SK-N-SH treated with all-trans-retinoic acid at 6 μM for 48 hours (cell line): Measurements from ENCODE around the gene FCSK.

Experiments
- ARNTL ChIP-seq: fragments of 450-650 bp; formaldehyde crosslinking; IDR thresholded peaks from 2 replicates; pipeline ENCODE4 v1.5.0; 2020; ENCODE audit warnings: low read depth, mild to moderate bottlenecking, moderate library complexity, borderline replicate concordance
- GLIS3 ChIP-seq: fragments of 250-450 bp; sonication (Bioruptor Pico); IDR thresholded peaks from 2 replicates; pipeline ENCODE4 v1.5.0; 2020; ENCODE audit warnings: mild to moderate bottlenecking, moderate library complexity
- OSR1 ChIP-seq: fragments of 250-450 bp; sonication (Bioruptor Pico); IDR thresholded peaks from 2 replicates; pipeline ENCODE4 v1.8.0; 2022; ENCODE audit warnings: moderate library complexity, mild to moderate bottlenecking, inconsistent platforms
- PATZ1 ChIP-seq: fragments of 250-450 bp; sonication (Bioruptor Pico); IDR thresholded peaks from 2 replicates; pipeline ENCODE4 v1.8.0; 2020; ENCODE audit warnings: mild to moderate bottlenecking, moderate library complexity, borderline replicate concordance
- SNAI2 ChIP-seq: fragments of 250-450 bp; sonication (Bioruptor Pico); IDR thresholded peaks from 2 replicates; pipeline ENCODE4 v1.5.0; 2020; ENCODE audit warnings: mild to moderate bottlenecking, moderate library complexity
- ZC3H10 ChIP-seq: fragments of 250-450 bp; sonication (Bioruptor Pico); IDR thresholded peaks from 2 replicates; pipeline ENCODE4 v1.5.1; 2021; ENCODE audit warnings: mild to moderate bottlenecking, moderate library complexity
- ZFP3 ChIP-seq: fragments of 250-450 bp; sonication (Bioruptor Pico); IDR thresholded peaks from 2 replicates; pipeline ENCODE4 v1.5.0; 2020; ENCODE audit warnings: mild to moderate bottlenecking, moderate library complexity
- ZFP30 ChIP-seq: fragments of 450-650 bp; formaldehyde crosslinking; IDR thresholded peaks from 2 replicates; pipeline ENCODE4 v1.5.0; 2022; ENCODE audit warnings: mild to moderate bottlenecking, moderate library complexity
- ZNF70 ChIP-seq: fragments of 450-650 bp; formaldehyde crosslinking; IDR thresholded peaks from 2 replicates; pipeline ENCODE4 v1.5.0; 2020; ENCODE audit warnings: mild to moderate bottlenecking, moderate library complexity
- ZNF8 ChIP-seq: fragments of 450-650 bp; formaldehyde crosslinking; IDR thresholded peaks from 2 replicates; pipeline ENCODE4 v1.5.0; 2020; ENCODE audit warnings: mild to moderate bottlenecking, moderate library complexity

- TF ChIP-seq SNAI2 (CRISPR knock-in tag), result no peak
- no peak for TF ChIP-seq PATZ1 (CRISPR knock-in tag)
- no peak for TF ChIP-seq ZC3H10 (CRISPR knock-in tag)
- no peak for TF ChIP-seq GLIS3 (CRISPR knock-in tag)
- no peak for TF ChIP-seq ZNF8 (CRISPR knock-in tag)
- no peak for TF ChIP-seq ARNTL
- no peak for TF ChIP-seq ZFP30
- TF ChIP-seq ZNF70 (CRISPR knock-in tag), result no peak
- no peak for TF ChIP-seq OSR1 (CRISPR knock-in tag)
- TF ChIP-seq ZFP3 (CRISPR knock-in tag), result no peak
These were observed 16.5 kb downstream of the FCSK start for GRCh38 chr16:70470927-70471341.
